Neural cell (in vitro differentiated cells): Measurements from ENCODE around the gene RBM33.

Source experiments
- EP300 ChIP-seq: fragments of 450-650 bp; conservative IDR thresholded peaks from 2 replicates; pipeline ENCODE4 v1.6.1; 2014; ENCODE audit warnings: antibody characterized with exemption, mild to moderate bottlenecking, moderate library complexity; ENCODE audit not compliant: poor library complexity, severe bottlenecking
- EZH2 ChIP-seq: fragments of 200-600, 300-800 bp; shearing (Covaris generic), sonication (generic); IDR thresholded peaks from 2 replicates; pipeline ENCODE4 v1.6.1; 2014; ENCODE audit warnings: antibody characterized with exemption, low read length, borderline replicate concordance, mild to moderate bottlenecking; ENCODE audit not compliant: insufficient read depth, poor library complexity, severe bottlenecking
- SMC3 ChIP-seq: fragments of 450-650 bp; conservative IDR thresholded peaks from 2 replicates; pipeline ENCODE4 v1.6.1; 2014; ENCODE audit warnings: antibody characterized with exemption, mild to moderate bottlenecking, moderate library complexity; ENCODE audit not compliant: poor library complexity
- TAF1 ChIP-seq: IDR thresholded peaks from 2 replicates; pipeline ENCODE4 v1.6.1; 2012; ENCODE audit warnings: low read depth
- TF ChIP-seq, protein P1 (sequence below): fragments of 450-650 bp; IDR thresholded peaks from 2 replicates; pipeline ENCODE4 v1.5.1; 2014; ENCODE audit warnings: antibody characterized with exemption, mild to moderate bottlenecking, moderate library complexity; ENCODE audit not compliant: poor library complexity, severe bottlenecking
- TF ChIP-seq, protein P2 (sequence below): IDR thresholded peaks from 2 replicates; pipeline ENCODE4 v1.6.1; 2012; ENCODE audit warnings: borderline replicate concordance

DNA sequence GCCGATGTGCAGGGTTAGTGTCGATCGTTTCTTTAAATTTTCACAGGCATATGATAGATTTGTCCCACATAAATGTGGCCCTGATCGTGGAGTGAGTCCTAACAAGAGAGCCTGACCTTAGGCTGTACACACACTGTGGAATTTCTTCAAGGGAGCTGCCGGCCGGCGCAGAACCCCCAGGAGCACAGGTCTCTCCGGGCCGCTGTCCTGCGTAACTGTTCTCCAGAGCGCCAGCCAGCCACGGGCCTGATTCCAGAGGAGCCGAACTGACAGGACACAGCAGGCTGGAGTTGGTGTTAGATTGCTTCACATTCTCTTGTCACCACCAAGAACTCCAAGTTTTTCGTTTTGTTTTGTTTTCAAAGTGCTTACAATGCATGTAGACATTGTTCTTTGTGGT is 130.5 kb downstream of the RBM33 start:
- TF ChIP-seq, protein P1, sequence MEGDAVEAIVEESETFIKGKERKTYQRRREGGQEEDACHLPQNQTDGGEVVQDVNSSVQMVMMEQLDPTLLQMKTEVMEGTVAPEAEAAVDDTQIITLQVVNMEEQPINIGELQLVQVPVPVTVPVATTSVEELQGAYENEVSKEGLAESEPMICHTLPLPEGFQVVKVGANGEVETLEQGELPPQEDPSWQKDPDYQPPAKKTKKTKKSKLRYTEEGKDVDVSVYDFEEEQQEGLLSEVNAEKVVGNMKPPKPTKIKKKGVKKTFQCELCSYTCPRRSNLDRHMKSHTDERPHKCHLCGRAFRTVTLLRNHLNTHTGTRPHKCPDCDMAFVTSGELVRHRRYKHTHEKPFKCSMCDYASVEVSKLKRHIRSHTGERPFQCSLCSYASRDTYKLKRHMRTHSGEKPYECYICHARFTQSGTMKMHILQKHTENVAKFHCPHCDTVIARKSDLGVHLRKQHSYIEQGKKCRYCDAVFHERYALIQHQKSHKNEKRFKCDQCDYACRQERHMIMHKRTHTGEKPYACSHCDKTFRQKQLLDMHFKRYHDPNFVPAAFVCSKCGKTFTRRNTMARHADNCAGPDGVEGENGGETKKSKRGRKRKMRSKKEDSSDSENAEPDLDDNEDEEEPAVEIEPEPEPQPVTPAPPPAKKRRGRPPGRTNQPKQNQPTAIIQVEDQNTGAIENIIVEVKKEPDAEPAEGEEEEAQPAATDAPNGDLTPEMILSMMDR, result no peak
- no peak for TF ChIP-seq EP300
- no peak for TF ChIP-seq SMC3
- no peak for TF ChIP-seq TAF1
- TF ChIP-seq, protein P2, sequence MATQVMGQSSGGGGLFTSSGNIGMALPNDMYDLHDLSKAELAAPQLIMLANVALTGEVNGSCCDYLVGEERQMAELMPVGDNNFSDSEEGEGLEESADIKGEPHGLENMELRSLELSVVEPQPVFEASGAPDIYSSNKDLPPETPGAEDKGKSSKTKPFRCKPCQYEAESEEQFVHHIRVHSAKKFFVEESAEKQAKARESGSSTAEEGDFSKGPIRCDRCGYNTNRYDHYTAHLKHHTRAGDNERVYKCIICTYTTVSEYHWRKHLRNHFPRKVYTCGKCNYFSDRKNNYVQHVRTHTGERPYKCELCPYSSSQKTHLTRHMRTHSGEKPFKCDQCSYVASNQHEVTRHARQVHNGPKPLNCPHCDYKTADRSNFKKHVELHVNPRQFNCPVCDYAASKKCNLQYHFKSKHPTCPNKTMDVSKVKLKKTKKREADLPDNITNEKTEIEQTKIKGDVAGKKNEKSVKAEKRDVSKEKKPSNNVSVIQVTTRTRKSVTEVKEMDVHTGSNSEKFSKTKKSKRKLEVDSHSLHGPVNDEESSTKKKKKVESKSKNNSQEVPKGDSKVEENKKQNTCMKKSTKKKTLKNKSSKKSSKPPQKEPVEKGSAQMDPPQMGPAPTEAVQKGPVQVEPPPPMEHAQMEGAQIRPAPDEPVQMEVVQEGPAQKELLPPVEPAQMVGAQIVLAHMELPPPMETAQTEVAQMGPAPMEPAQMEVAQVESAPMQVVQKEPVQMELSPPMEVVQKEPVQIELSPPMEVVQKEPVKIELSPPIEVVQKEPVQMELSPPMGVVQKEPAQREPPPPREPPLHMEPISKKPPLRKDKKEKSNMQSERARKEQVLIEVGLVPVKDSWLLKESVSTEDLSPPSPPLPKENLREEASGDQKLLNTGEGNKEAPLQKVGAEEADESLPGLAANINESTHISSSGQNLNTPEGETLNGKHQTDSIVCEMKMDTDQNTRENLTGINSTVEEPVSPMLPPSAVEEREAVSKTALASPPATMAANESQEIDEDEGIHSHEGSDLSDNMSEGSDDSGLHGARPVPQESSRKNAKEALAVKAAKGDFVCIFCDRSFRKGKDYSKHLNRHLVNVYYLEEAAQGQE, result no peak
- TF ChIP-seq EZH2, result no peak
